Bronchial epithelial cell (primary cell): ENCODE measurements around the gene ZNF133. TPM values are rescaled to one million over a fixed set of nuclear protein-coding genes. Genes with fewer than 3 reads are reported as not detected.
A peak's percentile ranks its signal among the peaks of the same experiment; 100 is the strongest.

Source experiments
- DNase-seq: peaks from one replicate; pipeline ENCODE4 v3.0.0-alpha.2; 2010; ENCODE audit warnings: low read depth
- FAIRE-seq: peaks from 2 replicates; lab custom pipeline; 2011; peaks lifted over from hg19 to GRCh38; lab: Jason Lieb, UNC
- H3K27me3 ChIP-seq: 2 replicates; pipeline ENCODE4 v1.5.1; 2011; ENCODE audit warnings: low read length; ENCODE audit not compliant: control insufficient read depth, insufficient read depth
- H3K36me3 ChIP-seq: 2 replicates; pipeline ENCODE4 v1.5.1; 2011; ENCODE audit warnings: low read length; ENCODE audit not compliant: control insufficient read depth, insufficient read depth
- H3K4me3 ChIP-seq: 2 replicates; pipeline ENCODE4 v1.5.1; 2011; ENCODE audit warnings: mild to moderate bottlenecking, low read depth, low read length, control low read depth
- total RNA-seq: library from RNA; depleted of rRNA; stranded (reverse); fragments of >200 nt; gene quantifications from 2 replicates; pipeline ENCODE4 v1.2.1, GENCODE V29; 2014
- TF ChIP-seq, protein P1 (sequence below): IDR thresholded peaks from 2 replicates; pipeline ENCODE4 v1.5.1; 2011; ENCODE audit warnings: mild to moderate bottlenecking, moderate library complexity, low read length, control low read depth, inconsistent platforms; ENCODE audit not compliant: insufficient read depth, severe bottlenecking

The ZNF133 gene
- total RNA-seq, 1 donor from 2014 or later = 30.8 TPM

DNA sequence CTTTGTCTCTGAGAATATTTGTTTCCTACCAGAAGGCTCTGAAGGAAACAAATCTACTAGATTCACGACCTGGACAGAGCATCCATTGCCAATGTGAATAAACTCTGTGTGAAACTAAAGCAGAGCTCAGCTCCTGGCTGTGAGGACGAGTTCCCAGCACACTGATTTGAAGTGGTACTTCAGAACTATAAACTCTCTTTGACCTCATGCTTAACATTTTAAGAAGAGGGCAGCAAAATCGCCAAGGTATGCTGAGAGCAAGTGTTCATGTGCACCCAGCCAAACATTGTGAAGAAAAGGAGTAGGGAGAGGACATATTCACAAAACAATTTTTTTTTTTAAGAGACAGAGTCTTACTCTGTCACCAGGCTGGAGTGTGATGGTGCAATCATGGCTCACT, 33.7 kb upstream of the ZNF133 start:
- no peaks in the 10 kb centered on the region for H3K36me3 ChIP-seq
- TF ChIP-seq, protein P1, sequence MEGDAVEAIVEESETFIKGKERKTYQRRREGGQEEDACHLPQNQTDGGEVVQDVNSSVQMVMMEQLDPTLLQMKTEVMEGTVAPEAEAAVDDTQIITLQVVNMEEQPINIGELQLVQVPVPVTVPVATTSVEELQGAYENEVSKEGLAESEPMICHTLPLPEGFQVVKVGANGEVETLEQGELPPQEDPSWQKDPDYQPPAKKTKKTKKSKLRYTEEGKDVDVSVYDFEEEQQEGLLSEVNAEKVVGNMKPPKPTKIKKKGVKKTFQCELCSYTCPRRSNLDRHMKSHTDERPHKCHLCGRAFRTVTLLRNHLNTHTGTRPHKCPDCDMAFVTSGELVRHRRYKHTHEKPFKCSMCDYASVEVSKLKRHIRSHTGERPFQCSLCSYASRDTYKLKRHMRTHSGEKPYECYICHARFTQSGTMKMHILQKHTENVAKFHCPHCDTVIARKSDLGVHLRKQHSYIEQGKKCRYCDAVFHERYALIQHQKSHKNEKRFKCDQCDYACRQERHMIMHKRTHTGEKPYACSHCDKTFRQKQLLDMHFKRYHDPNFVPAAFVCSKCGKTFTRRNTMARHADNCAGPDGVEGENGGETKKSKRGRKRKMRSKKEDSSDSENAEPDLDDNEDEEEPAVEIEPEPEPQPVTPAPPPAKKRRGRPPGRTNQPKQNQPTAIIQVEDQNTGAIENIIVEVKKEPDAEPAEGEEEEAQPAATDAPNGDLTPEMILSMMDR = no peak
- DNase-seq (no peak), FAIRE-seq (no peak)
- H3K4me3 ChIP-seq = no peak overlapping the region
- H3K27me3 ChIP-seq = no peaks in the 10 kb centered on the region

DNA sequence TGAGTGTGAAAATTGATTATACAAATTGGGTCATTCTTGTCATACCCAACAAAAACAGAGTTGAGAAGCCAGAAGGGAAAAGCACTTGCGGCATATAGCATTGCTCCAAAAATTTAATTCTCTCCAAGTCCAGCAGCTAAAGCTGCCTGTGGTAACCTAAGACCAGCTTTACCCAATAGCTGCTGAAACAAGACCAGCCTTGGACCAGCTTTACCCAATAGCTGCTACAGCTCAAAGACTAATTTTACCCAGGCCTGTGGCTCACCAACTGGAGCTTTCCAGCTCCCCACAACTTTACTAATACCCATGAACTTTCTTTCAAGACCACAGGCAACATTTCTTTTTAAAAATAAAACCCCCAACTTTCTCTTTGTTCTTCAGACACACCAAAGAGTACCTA, 32.8 kb upstream of the ZNF133 start:
- Histone ChIP-seq H3K27me3 (no peaks in the 10 kb centered on the region), H3K4me3 (no peak overlapping the region), H3K36me3 (no peaks in the 10 kb centered on the region)
- no peak for DNase-seq
- FAIRE-seq = no peak
- TF ChIP-seq, protein P1 = no peak

- no peak for FAIRE-seq
- Histone ChIP-seq H3K27me3 (no peaks in the 10 kb centered on the region), H3K4me3 (no peak overlapping the region), H3K36me3 (no peaks in the 10 kb centered on the region)
- TF ChIP-seq, protein P1 = no peak
- DNase-seq = no peak
These were observed 31.8 kb upstream of the ZNF133 start for GRCh38 chr20:18256440-18257090.

DNA sequence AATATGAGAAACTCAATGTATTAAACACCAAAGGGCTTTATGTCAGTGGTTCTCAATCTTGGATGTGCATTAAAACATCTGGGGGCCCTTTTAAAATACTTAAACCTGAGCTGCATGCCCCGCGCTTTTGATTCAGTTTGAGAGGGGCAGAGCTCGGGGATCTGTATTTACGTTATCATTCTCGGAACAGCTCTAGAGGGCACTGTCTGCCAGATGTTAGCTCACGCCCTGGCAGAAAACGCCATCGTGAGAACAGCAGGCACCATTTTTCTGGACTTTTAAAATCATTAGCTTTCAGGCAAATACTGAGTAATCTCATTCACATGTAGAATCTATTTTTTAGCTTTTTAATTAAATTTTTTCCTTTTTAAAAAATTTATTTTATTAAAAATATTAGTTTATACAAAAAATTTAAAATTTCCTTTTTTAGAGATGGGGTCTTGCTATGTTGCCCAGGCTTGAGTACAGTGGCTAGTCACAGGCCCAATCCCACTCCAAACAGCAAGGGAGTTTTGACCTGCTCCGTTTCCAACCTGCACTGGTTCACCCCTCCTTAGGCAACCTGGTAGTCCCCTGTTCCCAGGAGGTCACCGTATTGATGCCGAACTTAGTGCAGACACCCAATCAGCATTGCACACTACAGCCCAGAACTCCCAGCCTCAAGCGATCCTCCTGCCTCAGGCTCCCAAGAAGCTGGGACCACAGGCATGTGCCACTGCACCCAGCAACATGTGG, 30.0 kb upstream of the ZNF133 start:
- Histone ChIP-seq H3K27me3 (no peaks in the 10 kb centered on the region), H3K36me3 (no peaks in the 10 kb centered on the region), H3K4me3 (no peak overlapping the region)
- TF ChIP-seq, protein P1 = no peak
- FAIRE-seq = no peak
- DNase-seq = no peak

DNA sequence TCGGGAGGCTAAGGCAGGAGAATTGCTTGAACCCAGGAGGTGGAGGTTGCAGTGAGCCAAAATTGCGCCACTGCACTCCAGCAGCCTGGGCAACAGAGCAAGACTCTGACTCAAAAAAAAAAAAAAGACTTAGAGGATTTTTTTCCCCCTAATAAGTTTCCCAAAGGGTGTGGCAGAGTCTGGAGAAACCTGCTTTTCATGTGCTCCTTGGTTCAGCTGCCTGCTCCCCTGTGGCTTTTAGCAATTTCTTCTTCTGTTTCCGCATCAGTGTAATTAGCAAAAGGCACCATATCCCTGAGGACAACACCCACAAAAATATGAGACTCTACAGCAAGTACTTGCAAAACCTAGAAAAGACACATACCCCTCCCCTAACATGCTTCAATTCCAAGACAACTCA, 28.6 kb upstream of the ZNF133 start:
- Histone ChIP-seq H3K27me3 (no peaks in the 10 kb centered on the region), H3K36me3 (no peaks in the 10 kb centered on the region), H3K4me3 (no peak overlapping the region)
- TF ChIP-seq, protein P1 = no peak
- DNase-seq (peak; percentile 37), FAIRE-seq (no peak)
